H9 (cell line): Measurements from ENCODE around the gene TCN1. TPM values are rescaled to one million over a fixed set of nuclear protein-coding genes. Genes with fewer than 3 reads are reported as not detected.

Source experiments
- DNase-seq: peaks from one replicate; pipeline ENCODE4 v3.0.0-alpha.2; 2017
- H2AFZ ChIP-seq: one replicate; pipeline ENCODE4 v1.6.1; 2013; ENCODE audit warnings: mild to moderate bottlenecking, low read length, control low read depth, moderate library complexity
- H2AK5ac ChIP-seq: 2 replicates; pipeline ENCODE4 v1.6.1; 2013; ENCODE audit warnings: low read length, control low read depth, mixed read lengths; ENCODE audit not compliant: insufficient read length
- H2BK120ac ChIP-seq: one replicate; pipeline ENCODE4 v1.6.1; 2013; ENCODE audit warnings: low read depth, mild to moderate bottlenecking, low read length, control low read depth, inconsistent platforms; ENCODE audit not compliant: poor library complexity, severe bottlenecking
- H2BK12ac ChIP-seq: 2 replicates; pipeline ENCODE4 v1.6.1; 2013; ENCODE audit warnings: low read length, control low read depth, mixed read lengths, low read depth; ENCODE audit not compliant: insufficient read length
- H2BK15ac ChIP-seq: 2 replicates; pipeline ENCODE4 v1.6.1; 2013; ENCODE audit warnings: low read depth, low read length, control low read depth
- H2BK20ac ChIP-seq: one replicate; pipeline ENCODE4 v1.6.1; 2013; ENCODE audit warnings: low read depth, mild to moderate bottlenecking, low read length, control low read depth, inconsistent platforms; ENCODE audit not compliant: poor library complexity, severe bottlenecking
- H2BK5ac ChIP-seq: 2 replicates; pipeline ENCODE4 v1.6.1; 2013; ENCODE audit warnings: low read length, control low read depth, mixed read lengths; ENCODE audit not compliant: insufficient read length
- H3K14ac ChIP-seq: 2 replicates; pipeline ENCODE4 v1.6.1; 2013; ENCODE audit warnings: low read length, control low read depth; ENCODE audit not compliant: insufficient read depth
- H3K18ac ChIP-seq: 2 replicates; pipeline ENCODE4 v1.6.1; 2013; ENCODE audit warnings: low read depth, mild to moderate bottlenecking, mixed read lengths, low read length, control low read depth; ENCODE audit not compliant: insufficient read length
- H3K23ac ChIP-seq: 2 replicates; pipeline ENCODE4 v1.6.1; 2013; ENCODE audit warnings: low read length, control low read depth, mixed read lengths, low read depth; ENCODE audit not compliant: insufficient read length
- H3K23me2 ChIP-seq: 2 replicates; pipeline ENCODE4 v1.6.1; 2013; ENCODE audit warnings: low read depth, mild to moderate bottlenecking, mixed read lengths, low read length, control low read depth; ENCODE audit not compliant: insufficient read length, poor library complexity, severe bottlenecking
- H3K27ac ChIP-seq: 2 replicates; pipeline ENCODE4 v1.5.1; 2013; ENCODE audit warnings: low read length, control low read depth, mixed read lengths, low read depth; ENCODE audit not compliant: insufficient read length
- H3K27me3 ChIP-seq: 2 replicates; pipeline ENCODE4 v1.6.1; 2013; ENCODE audit warnings: low read length, control low read depth, inconsistent platforms; ENCODE audit not compliant: insufficient read depth
- H3K4ac ChIP-seq: 2 replicates; pipeline ENCODE4 v1.6.1; 2013; ENCODE audit warnings: low read depth, mild to moderate bottlenecking, control low read depth, inconsistent platforms, low read length, moderate library complexity
- H3K4me1 ChIP-seq: 2 replicates; pipeline ENCODE4 v1.6.1; 2013; ENCODE audit warnings: low read length, control low read depth, inconsistent platforms; ENCODE audit not compliant: insufficient read depth
- H3K4me2 ChIP-seq: 2 replicates; pipeline ENCODE4 v1.6.1; 2013; ENCODE audit warnings: low read length, control low read depth, mixed read lengths; ENCODE audit not compliant: insufficient read length, insufficient read depth
- H3K56ac ChIP-seq: 2 replicates; pipeline ENCODE4 v1.6.1; 2013; ENCODE audit warnings: low read depth, mild to moderate bottlenecking, mixed read lengths, low read length, control low read depth; ENCODE audit not compliant: insufficient read length
- H3K79me1 ChIP-seq: 2 replicates; pipeline ENCODE4 v1.6.1; 2013; ENCODE audit warnings: low read depth, mild to moderate bottlenecking, moderate library complexity, low read length, control low read depth, inconsistent platforms; ENCODE audit not compliant: insufficient read depth, poor library complexity, severe bottlenecking
- H3K79me2 ChIP-seq: 2 replicates; pipeline ENCODE4 v1.6.1; 2013; ENCODE audit warnings: low read length, control low read depth, inconsistent platforms; ENCODE audit not compliant: insufficient read depth
- H3K9ac ChIP-seq: 2 replicates; pipeline ENCODE4 v1.6.1; 2013; ENCODE audit warnings: low read length, control low read depth, mixed read lengths; ENCODE audit not compliant: insufficient read length; ENCODE audit errors: extremely low read depth
- H3K9me3 ChIP-seq: one replicate; pipeline ENCODE4 v1.6.1; 2013; ENCODE audit warnings: low read depth, low read length, inconsistent platforms; ENCODE audit not compliant: control insufficient read depth
- H3T11ph ChIP-seq: one replicate; pipeline ENCODE4 v1.6.1; 2013; ENCODE audit warnings: mild to moderate bottlenecking, low read length, control low read depth, inconsistent platforms
- H4K20me1 ChIP-seq: one replicate; pipeline ENCODE4 v1.6.1; 2013; ENCODE audit not compliant: control insufficient read depth, insufficient read length, insufficient read depth
- H4K5ac ChIP-seq: 2 replicates; pipeline ENCODE4 v1.6.1; 2013; ENCODE audit warnings: low read depth, mild to moderate bottlenecking, mixed read lengths, low read length, control low read depth; ENCODE audit not compliant: insufficient read length
- H4K8ac ChIP-seq: replicated peaks from 2 replicates; pipeline ENCODE4 v1.6.1; 2013; ENCODE audit warnings: low read length, control low read depth, mixed read lengths, low read depth; ENCODE audit not compliant: insufficient read length
- H4K91ac ChIP-seq: 2 replicates; pipeline ENCODE4 v1.6.1; 2013; ENCODE audit warnings: low read depth, mild to moderate bottlenecking, moderate library complexity, mixed read lengths, low read length, control low read depth; ENCODE audit not compliant: insufficient read length
- H3K27ac Mint-ChIP-seq, 3 experiments: 2 replicates in 2 of 3; 3 replicates in 1 of 3; pipeline ENCODE4 v1.8.0; 2020 to 2021; ENCODE audit warnings: mixed read lengths in 3 of 3, mild to moderate bottlenecking in 1 of 3, moderate library complexity in 1 of 3
- H3K27me3 Mint-ChIP-seq: 2 replicates; pipeline ENCODE4 v1.8.0; 2021; ENCODE audit warnings: low read depth, mild to moderate bottlenecking, moderate library complexity, mixed read lengths
- H3K36me3 Mint-ChIP-seq, 3 experiments: 2 replicates in 2 of 3; 3 replicates in 1 of 3; pipeline ENCODE4 v1.8.0; 2020 to 2021; ENCODE audit warnings: low read depth in 3 of 3, mixed read lengths in 3 of 3; ENCODE audit not compliant: insufficient read depth in 1 of 3
- H3K4me1 Mint-ChIP-seq, 2 experiments: 2 replicates each; pipeline ENCODE4 v1.8.0; 2020; ENCODE audit warnings: mixed read lengths in 2 of 2
- H3K4me3 Mint-ChIP-seq, 2 experiments: 2 replicates in 1 of 2; 3 replicates in 1 of 2; pipeline ENCODE4 v1.8.0; 2020 to 2021; ENCODE audit warnings: mild to moderate bottlenecking in 2 of 2, mixed read lengths in 2 of 2, moderate library complexity in 1 of 2
- H3K9me3 Mint-ChIP-seq, 2 experiments: 2 replicates in 1 of 2; 3 replicates in 1 of 2; pipeline ENCODE4 v1.8.0; 2020; ENCODE audit warnings: mild to moderate bottlenecking in 2 of 2, mixed read lengths in 2 of 2, moderate library complexity in 1 of 2
- WGBS: extraction: QIAGEN DNeasy Blood & Tissue Kit; methylation state at CpG from one replicate; pipeline ENCODE4 v1.1.7; 2013; ENCODE audit warnings: missing lambda C conversion rate, low lambda C conversion rate, mixed read lengths; ENCODE audit not compliant: insufficient read length; ENCODE audit errors: extremely low coverage; 5-methylcytosine and 5-hydroxymethylcytosine counted together
- total RNA-seq: library from RNA; stranded (reverse); gene quantifications from 2 replicates; pipeline ENCODE4 v1.2.1, GENCODE V29; 2021
- TF ChIP-seq, protein P1 (sequence below): fragments of 200-600 bp; sonication (generic); conservative IDR thresholded peaks from 3 replicates; pipeline ENCODE4 v1.8.0; 2021; ENCODE audit warnings: antibody characterized with exemption, mild to moderate bottlenecking

The TCN1 gene
- total RNA-seq, 1 experiment from 2014 or later, result not detected

DNA sequence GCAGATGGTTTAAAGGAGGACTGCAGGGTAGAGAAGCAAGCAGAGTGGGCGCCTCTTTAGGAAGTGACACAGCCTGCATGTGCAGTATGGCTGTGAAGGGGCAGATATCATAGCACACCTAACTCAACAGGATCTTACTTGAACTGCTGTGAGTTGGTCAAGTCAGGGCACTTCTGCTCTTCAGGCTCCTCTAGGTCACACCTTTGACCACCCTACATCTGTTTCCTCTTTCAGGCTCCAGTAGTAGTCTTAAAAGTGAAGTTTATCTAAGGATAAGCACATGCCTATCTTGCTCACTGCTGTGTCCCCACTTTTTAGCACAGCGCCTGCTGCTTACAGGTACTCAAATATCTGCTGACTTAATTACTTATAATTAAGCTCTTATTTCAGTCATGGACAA lies 62.2 kb downstream of the TCN1 start:
- Histone ChIP-seq H3K27ac (no peak overlapping the region), H3K9me3 (no peaks in the 10 kb centered on the region), H3K4me1 (no peaks in the 10 kb centered on the region), H2BK12ac (no peak overlapping the region), H3K4me2 (no peak overlapping the region), H3K27me3 (no peaks in the 10 kb centered on the region), H3K14ac (no peak overlapping the region), H3K79me2 (no peaks in the 10 kb centered on the region), H3K23ac (no peak overlapping the region), H4K20me1 (no peaks in the 10 kb centered on the region), H3K18ac (no peak overlapping the region), H2BK120ac (no peak overlapping the region), H4K91ac (no peak overlapping the region), H2AK5ac (no peak overlapping the region), H2BK5ac (no peak overlapping the region), H2BK20ac (no peak overlapping the region), H3K23me2 (no peaks in the 10 kb centered on the region), H3K9ac (no peak overlapping the region), H2AFZ (no peak overlapping the region), H3K79me1 (no peaks in the 10 kb centered on the region), H4K8ac (no peak overlapping the region), H3K4ac (no peak overlapping the region), H3T11ph (no peak overlapping the region), H2BK15ac (no peak overlapping the region), H4K5ac (no peak overlapping the region), H3K56ac (no peak overlapping the region)
- no peak overlapping the region for H3K27ac Mint-ChIP-seq
- no peaks in the 10 kb centered on the region; the same call in 1 of the 2 replicates for H3K27me3 Mint-ChIP-seq
- no peaks in the 10 kb centered on the region for H3K9me3 Mint-ChIP-seq
- no peak overlapping the region for H3K4me3 Mint-ChIP-seq
- TF ChIP-seq, protein P1, sequence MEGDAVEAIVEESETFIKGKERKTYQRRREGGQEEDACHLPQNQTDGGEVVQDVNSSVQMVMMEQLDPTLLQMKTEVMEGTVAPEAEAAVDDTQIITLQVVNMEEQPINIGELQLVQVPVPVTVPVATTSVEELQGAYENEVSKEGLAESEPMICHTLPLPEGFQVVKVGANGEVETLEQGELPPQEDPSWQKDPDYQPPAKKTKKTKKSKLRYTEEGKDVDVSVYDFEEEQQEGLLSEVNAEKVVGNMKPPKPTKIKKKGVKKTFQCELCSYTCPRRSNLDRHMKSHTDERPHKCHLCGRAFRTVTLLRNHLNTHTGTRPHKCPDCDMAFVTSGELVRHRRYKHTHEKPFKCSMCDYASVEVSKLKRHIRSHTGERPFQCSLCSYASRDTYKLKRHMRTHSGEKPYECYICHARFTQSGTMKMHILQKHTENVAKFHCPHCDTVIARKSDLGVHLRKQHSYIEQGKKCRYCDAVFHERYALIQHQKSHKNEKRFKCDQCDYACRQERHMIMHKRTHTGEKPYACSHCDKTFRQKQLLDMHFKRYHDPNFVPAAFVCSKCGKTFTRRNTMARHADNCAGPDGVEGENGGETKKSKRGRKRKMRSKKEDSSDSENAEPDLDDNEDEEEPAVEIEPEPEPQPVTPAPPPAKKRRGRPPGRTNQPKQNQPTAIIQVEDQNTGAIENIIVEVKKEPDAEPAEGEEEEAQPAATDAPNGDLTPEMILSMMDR, result no peak
- DNase-seq, result no peak
- H3K4me1 Mint-ChIP-seq, result peaks cover 4 to 9% of the 10 kb centered on the region in 2 experiments; a peak in 3 of 4 replicates
- no CpG with 5 or more reads among the region's 2 CpGs for WGBS
- H3K36me3 Mint-ChIP-seq, result peaks cover 17 to 50% (median 42%) of the 10 kb centered on the region in 3 experiments; a peak in 6 of 7 replicates

Other genes with a start within 250 kb of the TCN1 start
- 31.4 and 32.5 TPM in 2 replicates for gene PATL1, start 197.4 kb downstream of the TCN1 start, total RNA-seq
- not detected in 2 replicates for gene OR10V1, start 152.6 kb downstream of the TCN1 start, total RNA-seq
- 37.7 and 41.0 TPM in 2 replicates for gene STX3, start 111.1 kb downstream of the TCN1 start, total RNA-seq
- 84.5 and 87.1 TPM in 2 replicates for gene MRPL16, start 55.7 kb downstream of the TCN1 start, total RNA-seq
- gene CBLIF, start 21.0 kb downstream of the TCN1 start, total RNA-seq, result not detected in 2 replicates
- gene OOSP3, start 12.3 kb upstream of the TCN1 start, total RNA-seq, result not detected in 2 replicates
- gene OOSP1, start 71.9 kb upstream of the TCN1 start, total RNA-seq, result not detected in 2 replicates
- not detected in 2 replicates for gene OOSP4A, start 97.5 kb upstream of the TCN1 start, total RNA-seq
- not detected in 2 replicates for gene OOSP4B, start 150.7 kb upstream of the TCN1 start, total RNA-seq
- not detected in 2 replicates for gene OOSP2, start 173.9 kb upstream of the TCN1 start, total RNA-seq
- gene MS4A3, start 190.2 kb upstream of the TCN1 start, total RNA-seq, result not detected in 2 replicates
- not detected in 2 replicates for gene MS4A2, start 222.2 kb upstream of the TCN1 start, total RNA-seq